ENCODE results near the gene FYN.

The FYN gene

GRCh38 chr6:111667931-111668330 is 205.3 kb downstream of the FYN start:
- no peaks in the 10 kb centered on the region for H3K9me3 Mint-ChIP-seq
- peaks cover 47% of the 10 kb centered on the region for H3K36me3 Mint-ChIP-seq (ENCODE audit: low read depth)
- no peaks in the 10 kb centered on the region for H3K27me3 Mint-ChIP-seq (ENCODE audit: low read depth)
- TF ChIP-seq, protein P1, sequence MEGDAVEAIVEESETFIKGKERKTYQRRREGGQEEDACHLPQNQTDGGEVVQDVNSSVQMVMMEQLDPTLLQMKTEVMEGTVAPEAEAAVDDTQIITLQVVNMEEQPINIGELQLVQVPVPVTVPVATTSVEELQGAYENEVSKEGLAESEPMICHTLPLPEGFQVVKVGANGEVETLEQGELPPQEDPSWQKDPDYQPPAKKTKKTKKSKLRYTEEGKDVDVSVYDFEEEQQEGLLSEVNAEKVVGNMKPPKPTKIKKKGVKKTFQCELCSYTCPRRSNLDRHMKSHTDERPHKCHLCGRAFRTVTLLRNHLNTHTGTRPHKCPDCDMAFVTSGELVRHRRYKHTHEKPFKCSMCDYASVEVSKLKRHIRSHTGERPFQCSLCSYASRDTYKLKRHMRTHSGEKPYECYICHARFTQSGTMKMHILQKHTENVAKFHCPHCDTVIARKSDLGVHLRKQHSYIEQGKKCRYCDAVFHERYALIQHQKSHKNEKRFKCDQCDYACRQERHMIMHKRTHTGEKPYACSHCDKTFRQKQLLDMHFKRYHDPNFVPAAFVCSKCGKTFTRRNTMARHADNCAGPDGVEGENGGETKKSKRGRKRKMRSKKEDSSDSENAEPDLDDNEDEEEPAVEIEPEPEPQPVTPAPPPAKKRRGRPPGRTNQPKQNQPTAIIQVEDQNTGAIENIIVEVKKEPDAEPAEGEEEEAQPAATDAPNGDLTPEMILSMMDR (IDR thresholded peaks at IDR 0.05; ENCODE audit: unreplicated experiment in 3 of 3): no peak
- peak overlapping the region; percentile 85 to 92 (median 88) for H3K27ac Mint-ChIP-seq
- peaks cover 61% of the 10 kb centered on the region for H3K4me1 Mint-ChIP-seq
- peak overlapping the region in 1 of 3 experiments; percentile 2 for H3K4me3 Mint-ChIP-seq

- TF ChIP-seq, protein P1 (IDR thresholded peaks at IDR 0.05; ENCODE audit: unreplicated experiment in 3 of 3): no peak
- H3K9me3 Mint-ChIP-seq: no peaks in the 10 kb centered on the region
- peaks cover 37% of the 10 kb centered on the region for H3K36me3 Mint-ChIP-seq (ENCODE audit: low read depth)
- H3K4me3 Mint-ChIP-seq: peak overlapping the region in 1 of 3 experiments; percentile 45
- H3K27ac Mint-ChIP-seq: peak overlapping the region; percentile 84 to 93 (median 88)
- H3K4me1 Mint-ChIP-seq: peaks cover 63% of the 10 kb centered on the region
- no peaks in the 10 kb centered on the region for H3K27me3 Mint-ChIP-seq (ENCODE audit: low read depth)
These were observed 206.4 kb downstream of the FYN start for GRCh38 chr6:111666847-111667246.

DNA sequence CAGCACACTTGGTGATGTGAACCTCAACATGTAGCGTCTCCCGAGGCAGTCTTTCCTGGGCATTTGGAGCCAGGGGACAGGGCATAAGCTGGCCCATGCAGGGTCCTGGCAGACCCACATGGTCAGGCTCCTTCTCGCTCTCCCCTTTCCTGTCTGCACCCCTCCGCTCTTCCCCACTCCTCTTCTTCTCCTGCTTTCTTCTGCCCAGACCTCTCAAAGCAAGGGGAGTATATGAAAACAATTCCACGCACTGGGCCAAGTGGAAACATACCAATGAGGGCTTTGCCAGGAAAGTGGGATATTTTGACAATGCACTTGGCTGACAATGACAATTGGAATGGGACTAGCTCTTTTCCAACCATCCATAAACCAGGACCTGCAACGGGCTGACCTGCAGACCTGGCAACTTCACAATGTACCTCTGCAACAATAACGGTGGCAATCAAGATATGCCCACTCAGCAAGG is 208.7 kb downstream of the FYN start:
- peaks cover 19% of the 10 kb centered on the region for H3K36me3 Mint-ChIP-seq (ENCODE audit: low read depth)
- H3K9me3 Mint-ChIP-seq: no peaks in the 10 kb centered on the region
- no peaks in the 10 kb centered on the region for H3K27me3 Mint-ChIP-seq (ENCODE audit: low read depth)
- TF ChIP-seq, protein P1 (IDR thresholded peaks at IDR 0.05; ENCODE audit: unreplicated experiment in 3 of 3): no peak
- H3K4me1 Mint-ChIP-seq: peaks cover 76% of the 10 kb centered on the region
- peak overlapping the region; percentile 96 to 98 (median 96) for H3K27ac Mint-ChIP-seq
- peak overlapping the region in 2 of 3 experiments; percentile 1 to 59 for H3K4me3 Mint-ChIP-seq

DNA sequence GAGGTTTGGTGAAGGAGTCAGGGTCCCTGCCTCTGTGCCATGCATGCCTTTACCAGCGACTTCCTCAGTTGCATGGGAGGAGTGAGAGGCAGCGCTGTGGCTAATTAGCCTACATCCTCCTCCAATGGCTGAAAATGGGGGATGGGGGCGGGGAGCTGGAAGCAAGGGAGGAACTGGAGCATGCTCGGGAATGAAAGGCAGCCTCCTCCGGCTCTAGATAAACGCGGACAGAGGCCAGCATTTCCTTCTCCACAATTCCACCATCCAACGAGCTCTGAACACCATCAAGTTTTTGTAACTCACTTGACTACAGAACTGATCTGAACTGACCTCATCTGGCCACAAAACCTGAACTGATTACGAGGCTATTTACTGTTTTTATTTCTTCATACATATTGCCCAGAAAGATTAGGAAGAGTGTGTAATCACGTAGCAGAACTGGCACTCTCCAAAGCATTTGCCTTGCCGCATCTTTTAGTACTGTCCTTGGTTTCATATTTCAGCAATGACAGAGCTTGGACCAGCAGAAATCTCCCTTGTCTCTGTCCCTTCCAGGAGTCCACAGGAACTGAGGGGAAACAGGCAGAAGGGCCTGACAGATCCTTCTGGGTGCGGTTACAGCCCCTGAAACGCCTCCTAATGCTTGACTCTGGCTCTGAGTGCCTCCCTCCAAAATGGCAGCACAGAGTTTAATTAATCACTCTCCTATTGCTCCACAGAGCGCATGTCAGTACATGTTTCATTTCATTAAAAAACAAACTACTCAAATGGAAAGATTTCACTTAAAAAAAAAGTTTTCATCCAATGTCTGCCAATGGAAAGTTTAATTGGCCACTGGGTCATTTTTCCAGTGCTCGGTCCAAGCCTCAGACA is 209.3 kb downstream of the FYN start:
- Mint-ChIP-seq H3K36me3 (ENCODE audit: low read depth) (peaks cover 17% of the 10 kb centered on the region), H3K27ac (peak overlapping the region; percentile 96 to 98 (median 96)), H3K27me3 (ENCODE audit: low read depth) (no peaks in the 10 kb centered on the region), H3K4me3 (peak overlapping the region; percentile 58 to 65 (median 64)), H3K4me1 (peaks cover 76% of the 10 kb centered on the region), H3K9me3 (no peaks in the 10 kb centered on the region)
- TF ChIP-seq, protein P1 (IDR thresholded peaks at IDR 0.05; ENCODE audit: unreplicated experiment in 3 of 3): no peak

DNA sequence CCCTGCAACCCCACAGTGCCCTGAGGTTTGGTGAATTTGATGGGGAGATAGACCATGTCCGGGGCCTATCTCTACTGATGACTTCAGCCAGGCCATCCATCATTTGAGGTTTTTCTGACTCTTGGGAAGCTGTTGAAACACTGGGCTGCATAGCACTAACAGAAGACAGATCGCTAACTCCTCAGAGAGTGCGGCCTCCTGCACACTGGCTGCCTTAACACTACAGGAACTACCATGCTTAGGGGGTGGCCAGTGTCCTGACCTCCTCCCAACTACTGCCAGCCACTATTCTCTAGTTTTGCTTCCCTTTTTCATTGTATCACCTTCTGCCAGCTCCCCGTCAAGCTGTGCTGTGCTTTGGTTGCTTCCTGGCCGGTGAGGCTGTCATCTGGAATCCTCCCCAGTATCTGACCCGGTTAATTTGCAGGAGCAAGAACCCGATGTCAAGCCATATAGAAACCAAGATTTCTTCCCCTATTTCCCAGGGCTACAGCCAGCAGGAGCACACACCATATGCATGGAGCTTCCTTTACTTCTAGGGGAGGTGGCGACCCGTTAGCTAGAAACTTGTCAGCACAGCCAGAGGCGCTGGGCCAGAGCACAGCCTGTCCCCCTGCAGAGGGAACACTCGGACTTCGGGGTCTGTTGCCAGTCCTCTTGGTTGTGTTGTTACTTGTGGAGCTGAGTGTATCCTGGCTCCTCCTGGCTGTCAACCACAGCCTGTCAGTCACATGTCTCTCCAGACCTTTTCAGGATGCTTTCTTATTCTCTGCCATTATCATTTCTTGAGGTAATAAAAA is 210.3 kb downstream of the FYN start:
- peak overlapping the region; percentile 96 to 98 (median 96) for H3K27ac Mint-ChIP-seq
- peaks cover 9% of the 10 kb centered on the region for H3K36me3 Mint-ChIP-seq (ENCODE audit: low read depth)
- no peaks in the 10 kb centered on the region for H3K9me3 Mint-ChIP-seq
- H3K4me3 Mint-ChIP-seq: peak overlapping the region; percentile 58 to 65 (median 64)
- peaks cover 67% of the 10 kb centered on the region for H3K4me1 Mint-ChIP-seq
- H3K27me3 Mint-ChIP-seq (ENCODE audit: low read depth): no peaks in the 10 kb centered on the region
- TF ChIP-seq, protein P1 (IDR thresholded peaks at IDR 0.05; ENCODE audit: unreplicated experiment in 3 of 3): no peak

All from nephron (organoid).